OCI-LY7 (cell line): Measurements from ENCODE around the gene RAD21L1. TPM values are rescaled to one million over a fixed set of nuclear protein-coding genes. Genes with fewer than 3 reads are reported as not detected.

Source experiments
- BruUV-seq: library from RNA; stranded (reverse); fragments of 400-500 nt; replicated peaks from 2 replicates; lab custom pipeline; 2021; lab: Mats Ljungman, UMichigan
- CTCF ChIA-PET: fragments of 300-600 bp; sonication (Branson Sonifier 250); formaldehyde crosslinking; loops from one replicate; lab custom pipeline; 2022; ENCODE audit warnings: antibody characterized with exemption; ENCODE audit not compliant: unreplicated experiment; lab: Charles Lee
- POLR2A ChIA-PET: fragments of 300-600 bp; sonication (Branson Sonifier 250); formaldehyde crosslinking; loops from one replicate; lab custom pipeline; 2022; ENCODE audit warnings: antibody characterized with exemption; lab: Charles Lee
- DNase-seq: peaks from one replicate; pipeline ENCODE4 v3.0.0-alpha.2; 2015; ENCODE audit warnings: low spot score
- H2AFZ ChIP-seq: fragments of 200-600 bp; sonication (generic), shearing (Covaris generic); 2 replicates; pipeline ENCODE4 v1.6.1; 2014; ENCODE audit warnings: mild to moderate bottlenecking, antibody characterized with exemption, low read length, moderate library complexity
- H3K27ac ChIP-seq: fragments of 200-600 bp; sonication (generic); 2 replicates; pipeline ENCODE4 v1.5.1; 2014; ENCODE audit warnings: mixed run types, low read depth, mild to moderate bottlenecking, moderate library complexity, low read length, inconsistent platforms; ENCODE audit not compliant: poor library complexity, severe bottlenecking
- H3K36me3 ChIP-seq: fragments of 200-600 bp; sonication (generic); 2 replicates; pipeline ENCODE4 v1.6.1; 2014; ENCODE audit warnings: mild to moderate bottlenecking, antibody characterized with exemption, low read length, moderate library complexity, mixed read lengths; ENCODE audit not compliant: insufficient read depth
- H3K4me1 ChIP-seq: fragments of 200-600 bp; sonication (generic); 2 replicates; pipeline ENCODE4 v1.5.1; 2014; ENCODE audit warnings: mild to moderate bottlenecking, low read length; ENCODE audit not compliant: insufficient read depth, poor library complexity, severe bottlenecking
- H3K4me2 ChIP-seq: fragments of 200-600 bp; sonication (generic); 2 replicates; pipeline ENCODE4 v1.6.1; 2014; ENCODE audit warnings: mild to moderate bottlenecking, low read length
- H3K4me3 ChIP-seq: fragments of 200-600 bp; sonication (generic); 2 replicates; pipeline ENCODE4 v1.5.1; 2014; ENCODE audit warnings: mild to moderate bottlenecking, low read depth, low read length; ENCODE audit not compliant: poor library complexity, severe bottlenecking
- H3K79me2 ChIP-seq: fragments of 200-600 bp; sonication (generic); 2 replicates; pipeline ENCODE4 v1.6.1; 2016; ENCODE audit warnings: low read depth, mild to moderate bottlenecking, low read length, moderate library complexity, mixed read lengths; ENCODE audit not compliant: insufficient read depth
- H3K9me2 ChIP-seq: fragments of 200-600 bp; sonication (generic); 2 replicates; pipeline ENCODE4 v1.6.1; 2016; ENCODE audit warnings: mild to moderate bottlenecking, low read length, mixed read lengths; ENCODE audit not compliant: insufficient read depth
- H3K9me3 ChIP-seq: fragments of 200-600 bp; sonication (generic); 2 replicates; pipeline ENCODE4 v1.6.1; 2014; ENCODE audit warnings: mild to moderate bottlenecking, mixed run types, low read length, mixed read lengths
- H4K20me1 ChIP-seq: fragments of 200-600 bp; sonication (generic); 2 replicates; pipeline ENCODE4 v1.6.1; 2014; ENCODE audit warnings: mild to moderate bottlenecking, antibody characterized with exemption, low read length, moderate library complexity, mixed read lengths; ENCODE audit not compliant: insufficient read depth
- EZH2phosphoT487 ChIP-seq: fragments of 200-600 bp; sonication (generic); IDR thresholded peaks from 2 replicates; pipeline ENCODE4 v1.6.1; 2018; ENCODE audit warnings: low read depth, borderline replicate concordance, mild to moderate bottlenecking, mixed run types, antibody characterized with exemption, low read length, moderate library complexity, mixed read lengths
- intact Hi-C: fragments of 100-400 bp; cut with micrococcal nuclease; formaldehyde crosslinking; loops from one replicate; pipeline ENCODE4 v1.10.0; 2022; ENCODE audit not compliant: unreplicated experiment
- total RNA-seq, 2 experiments: library from RNA; depleted of rRNA in 1 of 2; stranded (reverse); fragments of >200 nt in 1 of 2; shearing (Covaris generic) in 1 of 2; gene quantifications; 2 replicates each; pipeline ENCODE4 v1.2.3, GENCODE V29; 2014 to 2022
- TF ChIP-seq, protein P1 (sequence below): fragments of 200-600 bp; sonication (generic); conservative IDR thresholded peaks from 2 replicates; pipeline ENCODE4 v1.5.1; 2014; ENCODE audit warnings: mild to moderate bottlenecking, antibody characterized with exemption, low read length, moderate library complexity, mixed read lengths

Gene RAD21L1
- total RNA-seq, 2 experiments from 2014 or later: not detected

DNA sequence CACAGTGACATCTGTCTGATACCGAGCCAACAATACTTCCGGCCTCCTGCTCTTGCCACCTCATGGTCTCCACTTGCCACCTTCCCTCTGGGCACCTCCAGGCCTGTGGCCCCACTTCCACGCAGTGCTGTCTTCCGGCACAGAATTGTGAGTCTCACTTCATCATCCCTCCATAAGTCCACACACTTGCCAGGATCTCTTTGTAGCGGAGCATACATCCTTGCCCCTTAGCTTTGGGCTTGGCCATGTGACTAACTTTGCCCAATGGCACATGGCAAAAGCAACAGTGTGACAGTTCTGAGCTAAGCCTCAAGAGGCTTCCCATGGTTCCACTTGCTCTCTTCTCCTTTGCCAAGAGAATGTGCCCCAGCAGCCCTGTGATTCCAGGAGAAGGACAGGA is 27.1 kb upstream of the RAD21L1 start:
- H3K4me3 ChIP-seq: no peak overlapping the region
- no peak overlapping the region for H2AFZ ChIP-seq
- H3K9me3 ChIP-seq: no peaks in the 10 kb centered on the region
- no peak overlapping the region for H3K27ac ChIP-seq
- H3K4me1 ChIP-seq: no peaks in the 10 kb centered on the region
- intact Hi-C loops: no loop called here
- no peaks in the 10 kb centered on the region for H3K36me3 ChIP-seq
- no peaks in the 10 kb centered on the region for H4K20me1 ChIP-seq
- ChIA-PET POLR2A (no interaction called here), CTCF (no interaction called here)
- no peaks in the 10 kb centered on the region for H3K9me2 ChIP-seq
- H3K79me2 ChIP-seq: no peaks in the 10 kb centered on the region
- no peak for DNase-seq
- TF ChIP-seq, protein P1, sequence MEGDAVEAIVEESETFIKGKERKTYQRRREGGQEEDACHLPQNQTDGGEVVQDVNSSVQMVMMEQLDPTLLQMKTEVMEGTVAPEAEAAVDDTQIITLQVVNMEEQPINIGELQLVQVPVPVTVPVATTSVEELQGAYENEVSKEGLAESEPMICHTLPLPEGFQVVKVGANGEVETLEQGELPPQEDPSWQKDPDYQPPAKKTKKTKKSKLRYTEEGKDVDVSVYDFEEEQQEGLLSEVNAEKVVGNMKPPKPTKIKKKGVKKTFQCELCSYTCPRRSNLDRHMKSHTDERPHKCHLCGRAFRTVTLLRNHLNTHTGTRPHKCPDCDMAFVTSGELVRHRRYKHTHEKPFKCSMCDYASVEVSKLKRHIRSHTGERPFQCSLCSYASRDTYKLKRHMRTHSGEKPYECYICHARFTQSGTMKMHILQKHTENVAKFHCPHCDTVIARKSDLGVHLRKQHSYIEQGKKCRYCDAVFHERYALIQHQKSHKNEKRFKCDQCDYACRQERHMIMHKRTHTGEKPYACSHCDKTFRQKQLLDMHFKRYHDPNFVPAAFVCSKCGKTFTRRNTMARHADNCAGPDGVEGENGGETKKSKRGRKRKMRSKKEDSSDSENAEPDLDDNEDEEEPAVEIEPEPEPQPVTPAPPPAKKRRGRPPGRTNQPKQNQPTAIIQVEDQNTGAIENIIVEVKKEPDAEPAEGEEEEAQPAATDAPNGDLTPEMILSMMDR: no peak
- TF ChIP-seq EZH2phosphoT487: no peak
- BruUV-seq: no TSS peak
- H3K4me2 ChIP-seq: no peak overlapping the region

GRCh38 chr20:1199212-1199873 is 26.5 kb upstream of the RAD21L1 start:
- ChIA-PET CTCF (no interaction called here), POLR2A (no interaction called here)
- Histone ChIP-seq H3K4me3 (no peak overlapping the region), H3K4me2 (no peak overlapping the region), H3K79me2 (no peaks in the 10 kb centered on the region), H3K27ac (no peak overlapping the region), H3K36me3 (no peaks in the 10 kb centered on the region), H3K9me3 (no peaks in the 10 kb centered on the region), H4K20me1 (no peaks in the 10 kb centered on the region), H3K4me1 (no peaks in the 10 kb centered on the region), H2AFZ (no peak overlapping the region), H3K9me2 (no peaks in the 10 kb centered on the region)
- DNase-seq: no peak
- no TSS peak for BruUV-seq
- intact Hi-C loops: no loop called here
- no peak for TF ChIP-seq EZH2phosphoT487
- TF ChIP-seq, protein P1: no peak

GRCh38 chr20:1199964-1200363 is 25.9 kb upstream of the RAD21L1 start:
- POLR2A ChIA-PET: no interaction called here

More at GRCh38 chr20:1199964-1200363, 25.9 kb upstream of the RAD21L1 start:
- H3K36me3 ChIP-seq: no peaks in the 10 kb centered on the region
- no peaks in the 10 kb centered on the region for H4K20me1 ChIP-seq
- TF ChIP-seq, protein P1: no peak
- TF ChIP-seq EZH2phosphoT487: no peak
- no peaks in the 10 kb centered on the region for H3K9me3 ChIP-seq
- CTCF ChIA-PET: no interaction called here
- no peaks in the 10 kb centered on the region for H3K4me1 ChIP-seq
- no peak overlapping the region for H3K27ac ChIP-seq
- H3K4me2 ChIP-seq: no peak overlapping the region
- intact Hi-C loops: no loop called here
- H3K9me2 ChIP-seq: no peaks in the 10 kb centered on the region
- no peaks in the 10 kb centered on the region for H3K79me2 ChIP-seq
- no TSS peak for BruUV-seq
- no peak for DNase-seq
- no peak overlapping the region for H3K4me3 ChIP-seq
- H2AFZ ChIP-seq: no peak overlapping the region
